Measurements from ENCODE around the gene STAT6.

The STAT6 gene

DNA sequence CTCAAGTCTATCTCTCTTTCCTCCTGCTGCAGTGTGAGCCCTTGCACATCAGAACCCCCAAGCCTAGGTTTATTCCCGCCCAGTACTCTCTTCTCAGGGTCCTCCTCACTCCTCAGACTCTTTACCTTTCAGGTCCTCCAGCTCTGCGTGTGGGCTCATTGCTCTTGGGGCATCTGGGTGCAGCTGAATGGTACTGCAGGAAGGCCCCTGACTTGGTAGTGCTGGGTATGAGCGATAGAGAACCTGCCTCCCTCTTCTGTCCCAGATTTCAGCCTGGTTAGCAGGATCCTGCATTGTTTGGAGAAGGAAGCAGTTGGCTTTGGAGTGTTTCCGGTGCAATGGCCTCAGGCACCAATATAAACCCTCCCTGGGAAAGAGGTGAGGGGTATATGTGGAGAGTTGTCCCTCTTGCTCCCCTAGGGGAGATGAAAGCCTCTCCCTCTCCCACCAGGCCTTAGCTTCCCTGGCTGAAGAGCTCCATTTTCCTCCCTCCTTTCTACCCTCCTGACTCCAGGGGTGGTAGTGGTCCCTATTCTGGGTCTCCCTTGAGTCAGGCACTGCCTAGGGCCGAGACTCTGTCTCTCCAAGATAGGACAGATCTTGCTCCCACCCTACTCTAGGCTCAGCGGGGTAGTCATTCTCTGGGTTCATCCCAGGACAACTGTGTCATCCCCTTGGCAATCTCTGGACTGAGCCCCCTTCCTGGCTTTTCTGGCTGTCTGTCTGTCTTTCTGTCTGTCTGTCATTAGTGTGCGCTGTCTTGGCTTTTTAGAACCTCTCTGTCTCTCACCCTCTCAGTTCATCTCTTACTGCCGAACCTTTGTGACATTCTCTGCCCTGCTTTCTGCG lies 21.0 kb upstream of the STAT6 start:
- H3K9me3 ChIP-seq (ENCODE audit: control insufficient read depth, insufficient read depth, low read depth, low read length) = no peaks in the 10 kb centered on the region
- no peaks in the 10 kb centered on the region for H3K36me3 ChIP-seq (ENCODE audit: control insufficient read depth, insufficient read depth, low read length)
- peak overlapping the region; percentile 13 for H3K4me3 ChIP-seq (ENCODE audit: low read depth, low read length)
- H3K27me3 ChIP-seq (ENCODE audit: control insufficient read depth, insufficient read depth, low read length) = no peaks in the 10 kb centered on the region
- peak overlapping the region; percentile 16; the same call in 1 of the 2 replicates for H3K27ac ChIP-seq (ENCODE audit: low read depth, low read length)
- H3K9ac ChIP-seq (ENCODE audit: low read length) = peak overlapping the region; percentile 19
- peaks cover 57% of the 10 kb centered on the region for H3K4me1 ChIP-seq (ENCODE audit: control insufficient read depth, insufficient read depth, low read length)

DNA sequence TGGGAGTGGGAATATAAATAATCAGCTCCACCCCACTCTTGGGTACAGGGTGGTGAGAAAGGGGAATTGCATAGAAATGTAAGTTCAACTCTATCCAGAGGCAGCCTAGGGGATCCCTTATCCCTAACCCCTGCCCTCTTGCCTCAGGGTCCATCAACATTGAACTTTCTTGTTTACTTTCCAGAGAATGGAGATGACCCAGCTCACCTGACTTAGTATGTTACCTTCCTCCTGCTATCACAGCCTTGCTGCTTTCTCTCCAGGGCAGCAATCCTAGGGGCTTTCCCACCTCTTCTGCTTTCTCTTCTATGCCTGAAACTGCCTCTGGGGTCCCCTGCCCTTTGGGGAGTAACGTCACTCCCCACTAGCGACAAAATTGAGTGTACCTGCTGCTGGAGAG lies 19.8 kb upstream of the STAT6 start:
- Histone ChIP-seq H3K4me1 (ENCODE audit: control insufficient read depth, insufficient read depth, low read length) (peaks cover 65% of the 10 kb centered on the region), H3K9me3 (ENCODE audit: control insufficient read depth, insufficient read depth, low read depth, low read length) (no peaks in the 10 kb centered on the region), H3K36me3 (ENCODE audit: control insufficient read depth, insufficient read depth, low read length) (no peaks in the 10 kb centered on the region), H3K27ac (ENCODE audit: low read depth, low read length) (no peak overlapping the region), H3K4me3 (ENCODE audit: low read depth, low read length) (peak overlapping the region; percentile 14; the same call in 1 of the 2 replicates), H3K27me3 (ENCODE audit: control insufficient read depth, insufficient read depth, low read length) (no peaks in the 10 kb centered on the region), H3K9ac (ENCODE audit: low read length) (no peak overlapping the region)

DNA sequence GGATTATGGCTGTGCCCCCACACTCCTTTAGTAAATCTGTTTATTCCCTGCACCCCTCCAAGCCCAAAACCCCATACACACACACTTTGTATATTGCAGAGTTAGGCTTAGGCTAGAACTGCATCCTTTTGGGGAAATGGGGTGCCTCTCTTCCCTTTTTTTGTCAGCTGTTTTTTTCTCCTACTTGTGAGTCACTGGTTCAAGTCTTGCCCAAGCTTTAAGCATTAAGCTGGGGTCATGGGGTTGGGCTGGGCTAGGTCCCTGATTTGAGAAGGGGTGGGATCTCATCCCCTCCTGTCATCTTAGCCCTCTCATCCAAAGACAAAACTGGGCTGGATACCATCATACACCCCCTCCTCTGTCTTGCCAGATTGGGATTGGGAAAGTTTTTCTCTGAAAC lies 18.7 kb upstream of the STAT6 start:
- Histone ChIP-seq H3K9ac (ENCODE audit: low read length) (peak overlapping the region; percentile 37), H3K4me3 (ENCODE audit: low read depth, low read length) (peak overlapping the region; percentile 98)

DNA sequence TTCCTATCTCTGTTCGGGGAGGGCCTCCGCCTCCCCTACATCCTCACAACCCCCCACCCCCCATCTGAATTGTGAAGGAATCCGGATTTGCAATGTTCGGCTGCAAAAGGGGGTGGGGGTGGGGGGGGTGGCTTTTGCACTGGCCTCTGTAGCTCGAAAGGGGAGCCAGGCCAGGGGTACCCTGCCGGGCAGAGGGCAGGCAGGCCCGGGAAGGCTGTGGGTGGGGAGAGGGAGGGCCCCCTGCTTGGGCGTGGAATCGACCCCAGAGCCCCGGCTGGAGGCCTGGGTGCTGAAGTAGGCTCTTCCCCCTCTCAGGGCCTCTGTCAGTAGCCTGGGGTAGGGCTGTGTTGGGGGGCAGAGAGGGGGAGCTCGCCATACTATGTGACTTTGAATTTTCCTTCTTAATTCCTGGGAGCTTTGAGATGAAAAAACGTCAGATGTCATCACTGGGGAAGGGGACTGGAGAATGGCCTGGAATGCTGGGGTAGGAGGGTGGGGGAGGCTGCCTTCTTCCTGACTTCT lies 18.2 kb upstream of the STAT6 start:
- Histone ChIP-seq H3K9me3 (ENCODE audit: control insufficient read depth, insufficient read depth, low read depth, low read length) (no peaks in the 10 kb centered on the region), H3K27ac (ENCODE audit: low read depth, low read length) (peak overlapping the region; percentile 87; the same call in 1 of the 2 replicates), H3K27me3 (ENCODE audit: control insufficient read depth, insufficient read depth, low read length) (no peaks in the 10 kb centered on the region), H3K9ac (ENCODE audit: low read length) (peak overlapping the region; percentile 87), H3K4me3 (ENCODE audit: low read depth, low read length) (peak overlapping the region; percentile 98), H3K36me3 (ENCODE audit: control insufficient read depth, insufficient read depth, low read length) (no peaks in the 10 kb centered on the region), H3K4me1 (ENCODE audit: control insufficient read depth, insufficient read depth, low read length) (peaks cover 53% of the 10 kb centered on the region)

More for the DNA sequence above, 18.7 kb upstream of the STAT6 start:
- peaks cover 55% of the 10 kb centered on the region for H3K4me1 ChIP-seq (ENCODE audit: control insufficient read depth, insufficient read depth, low read length)
- H3K9me3 ChIP-seq (ENCODE audit: control insufficient read depth, insufficient read depth, low read depth, low read length) = no peaks in the 10 kb centered on the region
- H3K27me3 ChIP-seq (ENCODE audit: control insufficient read depth, insufficient read depth, low read length) = no peaks in the 10 kb centered on the region
- no peaks in the 10 kb centered on the region for H3K36me3 ChIP-seq (ENCODE audit: control insufficient read depth, insufficient read depth, low read length)
- H3K27ac ChIP-seq (ENCODE audit: low read depth, low read length) = no peak overlapping the region

DNA sequence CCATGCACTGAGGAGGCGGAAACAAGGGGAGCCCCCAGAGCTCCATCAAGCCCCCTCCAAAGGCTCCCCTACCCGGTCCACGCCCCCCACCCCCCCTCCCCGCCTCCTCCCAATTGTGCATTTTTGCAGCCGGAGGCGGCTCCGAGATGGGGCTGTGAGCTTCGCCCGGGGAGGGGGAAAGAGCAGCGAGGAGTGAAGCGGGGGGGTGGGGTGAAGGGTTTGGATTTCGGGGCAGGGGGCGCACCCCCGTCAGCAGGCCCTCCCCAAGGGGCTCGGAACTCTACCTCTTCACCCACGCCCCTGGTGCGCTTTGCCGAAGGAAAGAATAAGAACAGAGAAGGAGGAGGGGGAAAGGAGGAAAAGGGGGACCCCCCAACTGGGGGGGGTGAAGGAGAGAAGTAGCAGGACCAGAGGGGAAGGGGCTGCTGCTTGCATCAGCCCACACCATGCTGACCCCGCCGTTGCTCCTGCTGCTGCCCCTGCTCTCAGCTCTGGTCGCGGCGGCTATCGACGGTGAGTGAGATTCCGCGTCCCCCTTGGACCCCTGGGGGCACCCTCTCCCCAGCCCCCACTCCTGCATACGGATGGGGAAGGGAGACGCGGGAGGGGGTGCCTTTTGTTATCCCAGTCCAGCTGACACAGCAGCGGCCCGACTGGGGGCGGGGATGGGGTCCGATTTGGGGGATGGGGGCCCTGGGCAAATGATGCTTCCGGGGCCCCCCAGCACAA lies 17.5 kb upstream of the STAT6 start:
- no peaks in the 10 kb centered on the region for H3K36me3 ChIP-seq (ENCODE audit: control insufficient read depth, insufficient read depth, low read length)
- peak overlapping the region; percentile 98 for H3K4me3 ChIP-seq (ENCODE audit: low read depth, low read length)
- H3K4me1 ChIP-seq (ENCODE audit: control insufficient read depth, insufficient read depth, low read length) = peaks cover 47% of the 10 kb centered on the region
- peak overlapping the region; percentile 87 for H3K9ac ChIP-seq (ENCODE audit: low read length)
- H3K9me3 ChIP-seq (ENCODE audit: control insufficient read depth, insufficient read depth, low read depth, low read length) = 0 out of 2 replicates have a peak, but pooled peaks cover 5% of the 10 kb centered on the region
- H3K27me3 ChIP-seq (ENCODE audit: control insufficient read depth, insufficient read depth, low read length) = no peaks in the 10 kb centered on the region
- H3K27ac ChIP-seq (ENCODE audit: low read depth, low read length) = peak overlapping the region; percentile 87; the same call in 1 of the 2 replicates

DNA sequence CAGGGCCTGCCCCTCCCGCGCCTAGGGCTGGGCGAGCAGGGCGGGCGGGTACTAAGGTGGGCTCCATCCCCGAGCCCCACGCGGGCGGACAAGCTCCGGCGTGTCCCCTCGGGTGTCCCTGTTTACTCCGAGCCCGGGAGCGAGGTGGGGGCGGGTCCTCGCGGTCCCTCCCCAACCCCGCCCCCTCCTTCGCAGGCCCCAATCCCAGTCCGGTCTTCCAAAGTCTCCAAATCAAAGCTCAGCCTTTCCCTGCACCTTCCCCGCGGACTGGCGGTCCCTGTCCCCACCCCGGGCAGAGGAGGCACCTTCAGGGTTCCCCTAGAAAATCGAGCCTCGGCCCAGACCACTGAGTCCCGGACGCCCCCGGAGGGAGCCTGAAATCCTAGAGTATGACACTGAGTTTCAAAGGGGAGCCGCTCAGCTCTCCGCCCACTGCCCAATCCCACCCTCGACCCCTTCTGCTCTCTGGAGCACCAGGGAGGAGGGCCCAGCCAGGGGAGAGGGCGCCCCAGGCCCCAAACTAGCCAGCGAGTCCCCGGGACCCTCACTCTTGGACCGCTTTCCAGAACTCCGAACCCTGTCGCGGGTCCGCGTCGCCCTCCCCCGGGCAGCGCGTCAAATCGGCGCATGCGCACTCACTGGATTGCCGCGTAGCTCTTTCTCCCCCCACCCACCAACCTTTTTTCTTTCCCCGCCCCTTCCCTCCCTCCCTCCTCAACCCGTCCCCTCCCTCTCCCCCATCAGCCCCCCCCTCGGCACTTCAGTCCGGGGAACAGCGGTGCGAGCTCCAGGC lies 16.8 kb upstream of the STAT6 start, which contains the start of gene LRP1:
LRP1 (plus strand) TSS at position 758 of the 793 bp plus-strand sequence. CDS start 482 bp downstream, outside the sequence.
- 0 out of 2 replicates have a peak, but pooled peaks cover 6% of the 10 kb centered on the region for H3K9me3 ChIP-seq (ENCODE audit: control insufficient read depth, insufficient read depth, low read depth, low read length)
- no peaks in the 10 kb centered on the region for H3K36me3 ChIP-seq (ENCODE audit: control insufficient read depth, insufficient read depth, low read length)
- H3K27ac ChIP-seq (ENCODE audit: low read depth, low read length) = peak within 1 kb of the TSS; percentile 87; the same call in 1 of the 2 replicates
- peaks cover 41% of the 10 kb centered on the region for H3K4me1 ChIP-seq (ENCODE audit: control insufficient read depth, insufficient read depth, low read length)
- H3K4me3 ChIP-seq (ENCODE audit: low read depth, low read length) = peak within 1 kb of the TSS; percentile 98
- H3K27me3 ChIP-seq (ENCODE audit: control insufficient read depth, insufficient read depth, low read length) = no peaks in the 10 kb centered on the region
- H3K9ac ChIP-seq (ENCODE audit: low read length) = peak within 1 kb of the TSS; percentile 87

DNA sequence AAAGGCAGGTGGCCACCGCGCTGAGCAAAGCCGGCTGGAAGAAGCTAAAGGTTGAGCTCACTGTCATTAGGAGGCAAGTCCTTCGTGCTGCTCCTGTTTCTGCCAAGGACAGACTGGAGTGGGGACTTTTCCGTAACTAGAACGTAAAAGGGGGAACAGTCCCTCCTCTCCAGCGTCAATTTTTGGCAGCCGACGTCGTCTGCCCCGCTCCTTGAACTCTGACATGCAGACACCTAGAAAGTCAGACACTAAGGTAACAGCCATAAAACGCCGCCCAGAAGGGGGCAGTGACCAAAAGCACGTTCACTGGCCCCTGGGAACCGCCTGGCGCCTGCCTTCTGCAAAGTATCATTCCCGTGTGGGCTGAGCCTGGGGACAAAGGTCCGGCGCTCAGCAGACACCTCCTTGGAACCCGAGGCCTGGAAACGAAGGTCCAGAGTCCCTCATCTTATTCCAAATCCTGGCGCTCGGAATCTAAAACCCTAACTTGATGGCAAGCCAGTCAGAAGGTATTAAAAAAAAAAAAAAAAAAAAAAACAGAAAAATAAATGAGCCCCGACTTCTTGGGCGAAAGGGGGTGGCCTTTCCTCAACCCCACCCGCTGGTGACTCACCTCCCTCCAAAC lies 16.1 kb upstream of the STAT6 start:
- Histone ChIP-seq H3K9ac (ENCODE audit: low read length) (peak overlapping the region; percentile 4), H3K27ac (ENCODE audit: low read depth, low read length) (no peak overlapping the region), H3K27me3 (ENCODE audit: control insufficient read depth, insufficient read depth, low read length) (no peaks in the 10 kb centered on the region), H3K9me3 (ENCODE audit: control insufficient read depth, insufficient read depth, low read depth, low read length) (0 out of 2 replicates have a peak, but pooled peaks cover 6% of the 10 kb centered on the region), H3K4me1 (ENCODE audit: control insufficient read depth, insufficient read depth, low read length) (peaks cover 34% of the 10 kb centered on the region), H3K36me3 (ENCODE audit: control insufficient read depth, insufficient read depth, low read length) (no peaks in the 10 kb centered on the region), H3K4me3 (ENCODE audit: low read depth, low read length) (peak overlapping the region; percentile 98)

DNA sequence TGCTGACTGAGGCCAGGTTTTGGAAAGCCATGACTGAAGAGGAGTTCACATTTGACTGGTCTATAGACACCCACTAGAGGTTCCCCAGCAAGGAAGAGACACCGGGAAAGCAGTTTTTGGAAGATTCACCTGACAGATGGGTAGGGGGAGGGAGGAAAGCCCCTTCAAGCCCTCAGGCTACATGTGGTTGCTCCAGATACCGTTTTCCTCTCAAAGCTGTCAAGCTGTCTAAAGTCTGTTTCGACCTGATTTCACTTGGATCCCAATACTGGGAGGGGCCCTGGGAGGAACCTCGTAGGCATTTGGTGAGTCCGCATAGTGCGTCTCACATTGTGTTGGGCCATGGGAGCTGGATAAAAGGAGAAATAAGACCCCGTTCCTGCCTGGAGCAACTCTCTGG lies 15.4 kb upstream of the STAT6 start:
- peaks cover 28% of the 10 kb centered on the region for H3K4me1 ChIP-seq (ENCODE audit: control insufficient read depth, insufficient read depth, low read length)
- peak overlapping the region; percentile 98; the same call in 1 of the 2 replicates for H3K4me3 ChIP-seq (ENCODE audit: low read depth, low read length)
- H3K9ac ChIP-seq (ENCODE audit: low read length) = no peak overlapping the region
- H3K9me3 ChIP-seq (ENCODE audit: control insufficient read depth, insufficient read depth, low read depth, low read length) = 0 out of 2 replicates have a peak, but pooled peaks cover 6% of the 10 kb centered on the region
- no peak overlapping the region for H3K27ac ChIP-seq (ENCODE audit: low read depth, low read length)
- H3K36me3 ChIP-seq (ENCODE audit: control insufficient read depth, insufficient read depth, low read length) = no peaks in the 10 kb centered on the region
- no peaks in the 10 kb centered on the region for H3K27me3 ChIP-seq (ENCODE audit: control insufficient read depth, insufficient read depth, low read length)

DNA sequence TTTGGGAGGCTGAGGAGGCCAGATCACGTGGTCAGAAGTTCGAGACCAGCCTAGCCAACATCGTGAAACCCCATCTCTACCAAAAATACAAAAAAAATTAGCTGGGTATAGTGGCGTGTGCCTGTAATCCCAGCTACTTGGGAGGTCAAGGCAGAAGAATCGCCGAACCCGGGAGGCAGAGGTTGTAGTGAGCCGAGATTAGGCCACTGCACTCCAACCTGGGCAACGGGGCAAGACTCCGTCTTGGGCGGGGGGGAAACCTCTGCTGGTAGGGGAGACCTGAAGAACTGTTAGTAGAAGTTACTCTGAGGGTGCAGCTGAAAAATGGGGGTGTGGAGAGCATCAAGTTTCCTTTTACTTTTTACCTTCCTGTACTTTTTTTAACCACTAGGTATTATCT lies 14.9 kb upstream of the STAT6 start:
- no peak overlapping the region for H3K27ac ChIP-seq (ENCODE audit: low read depth, low read length)

More for the DNA sequence above, 14.9 kb upstream of the STAT6 start:
- Histone ChIP-seq H3K4me1 (ENCODE audit: control insufficient read depth, insufficient read depth, low read length) (peaks cover 23% of the 10 kb centered on the region), H3K9ac (ENCODE audit: low read length) (no peak overlapping the region), H3K36me3 (ENCODE audit: control insufficient read depth, insufficient read depth, low read length) (no peaks in the 10 kb centered on the region), H3K27me3 (ENCODE audit: control insufficient read depth, insufficient read depth, low read length) (no peaks in the 10 kb centered on the region), H3K9me3 (ENCODE audit: control insufficient read depth, insufficient read depth, low read depth, low read length) (0 out of 2 replicates have a peak, but pooled peaks cover 6% of the 10 kb centered on the region), H3K4me3 (ENCODE audit: low read depth, low read length) (no peak overlapping the region)

All from HUES6 (cell line).